DMS153 treated with DMSO at 0.1 percent for 48 hours (cell line): Measurements from ENCODE around the gene HTR3C.
"Not testable (repeated sequence)": the region's sequence is repeated elsewhere in the genome, so short reads cannot be mapped to it uniquely, and the experiment has no call there.

ENCODE experiments used
- DNase-seq: peaks from one replicate; lab custom pipeline; 2025; ENCODE audit not compliant: unreplicated experiment; lab: John Stamatoyannopoulos, UW

The HTR3C gene, protein sequence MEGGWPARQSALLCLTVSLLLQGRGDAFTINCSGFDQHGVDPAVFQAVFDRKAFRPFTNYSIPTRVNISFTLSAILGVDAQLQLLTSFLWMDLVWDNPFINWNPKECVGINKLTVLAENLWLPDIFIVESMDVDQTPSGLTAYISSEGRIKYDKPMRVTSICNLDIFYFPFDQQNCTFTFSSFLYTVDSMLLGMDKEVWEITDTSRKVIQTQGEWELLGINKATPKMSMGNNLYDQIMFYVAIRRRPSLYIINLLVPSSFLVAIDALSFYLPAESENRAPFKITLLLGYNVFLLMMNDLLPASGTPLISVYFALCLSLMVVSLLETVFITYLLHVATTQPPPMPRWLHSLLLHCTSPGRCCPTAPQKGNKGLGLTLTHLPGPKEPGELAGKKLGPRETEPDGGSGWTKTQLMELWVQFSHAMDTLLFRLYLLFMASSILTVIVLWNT

DNA sequence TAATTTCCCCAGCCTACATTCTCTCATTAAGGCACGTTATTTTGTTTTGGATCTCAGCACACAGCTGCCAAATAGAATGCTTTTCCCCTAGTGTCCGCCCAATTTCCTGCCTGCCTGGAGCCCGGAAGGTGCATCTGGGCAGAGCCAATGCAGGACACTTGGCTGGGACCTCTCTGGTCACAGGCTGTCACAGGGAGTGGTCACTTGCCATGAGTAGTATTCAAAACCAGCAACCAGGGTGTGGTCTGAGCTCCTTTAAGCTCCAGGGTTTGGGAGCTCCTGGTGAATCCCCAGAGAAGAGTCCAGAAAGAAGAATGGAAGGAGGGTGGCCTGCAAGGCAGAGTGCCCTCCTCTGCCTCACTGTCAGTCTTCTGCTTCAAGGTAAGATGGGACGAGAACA lies at the start of gene HTR3C:
TSS of gene HTR3C (plus strand) at position 281 of the 400 bp plus-strand sequence. CDS start at position 315, 34 bp downstream.
- no peak for DNase-seq

DNA sequence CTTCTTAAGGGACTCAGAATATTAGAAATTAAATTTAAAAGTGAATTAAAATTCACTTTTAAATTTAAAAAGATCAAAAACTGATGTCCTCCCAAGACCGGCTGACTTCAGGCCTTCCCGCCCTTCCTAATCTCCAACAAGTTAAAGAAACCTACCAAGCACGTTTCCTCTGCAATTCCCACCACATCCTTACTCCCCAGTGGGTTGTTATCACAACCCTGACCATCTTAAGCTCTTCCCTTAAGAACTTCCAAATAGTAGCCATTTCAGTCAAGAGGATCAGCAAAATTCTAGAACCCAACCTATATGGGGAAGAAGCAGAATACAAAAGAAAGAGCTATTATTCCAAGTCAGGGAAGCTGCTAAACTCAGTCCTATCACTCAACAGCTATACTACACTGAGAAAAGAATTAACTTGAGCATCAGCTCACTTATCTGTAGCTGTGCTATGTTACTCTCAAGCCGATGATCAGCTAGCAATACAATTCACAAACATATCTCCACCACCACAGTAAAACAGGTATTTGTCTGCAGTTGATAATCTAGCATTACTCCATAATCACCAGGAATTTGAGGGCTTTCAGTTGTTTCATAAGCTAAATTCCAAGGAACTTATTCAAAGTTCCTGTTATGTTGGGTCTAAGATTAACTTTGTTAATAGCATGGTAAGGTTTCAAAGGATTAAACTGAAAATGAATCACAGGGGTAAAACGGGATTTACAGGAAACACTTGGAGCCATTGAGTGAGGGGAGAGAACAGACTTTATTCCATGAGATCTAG lies 49.5 kb upstream of the HTR3C start:
- no peak for DNase-seq

DNA sequence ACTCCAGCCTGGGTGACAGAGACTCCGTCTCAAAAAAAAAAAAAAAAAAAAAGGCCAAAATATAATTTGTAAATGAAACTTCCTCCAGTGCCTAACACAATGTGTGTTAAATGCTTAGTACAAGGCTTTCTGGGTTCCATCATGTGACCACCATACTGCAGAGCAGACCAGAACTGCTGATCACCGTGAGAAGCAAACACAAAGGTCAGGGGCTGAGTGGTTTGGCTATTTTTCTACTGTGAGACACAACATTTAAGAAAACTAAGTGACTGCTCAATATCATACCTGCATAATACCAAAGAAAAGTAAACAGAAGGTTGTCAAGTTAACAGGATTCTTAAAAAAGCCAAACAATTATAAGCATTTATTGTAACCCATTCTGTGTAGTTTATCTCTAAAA lies 48.4 kb upstream of the HTR3C start:
- DNase-seq: no peak

DNA sequence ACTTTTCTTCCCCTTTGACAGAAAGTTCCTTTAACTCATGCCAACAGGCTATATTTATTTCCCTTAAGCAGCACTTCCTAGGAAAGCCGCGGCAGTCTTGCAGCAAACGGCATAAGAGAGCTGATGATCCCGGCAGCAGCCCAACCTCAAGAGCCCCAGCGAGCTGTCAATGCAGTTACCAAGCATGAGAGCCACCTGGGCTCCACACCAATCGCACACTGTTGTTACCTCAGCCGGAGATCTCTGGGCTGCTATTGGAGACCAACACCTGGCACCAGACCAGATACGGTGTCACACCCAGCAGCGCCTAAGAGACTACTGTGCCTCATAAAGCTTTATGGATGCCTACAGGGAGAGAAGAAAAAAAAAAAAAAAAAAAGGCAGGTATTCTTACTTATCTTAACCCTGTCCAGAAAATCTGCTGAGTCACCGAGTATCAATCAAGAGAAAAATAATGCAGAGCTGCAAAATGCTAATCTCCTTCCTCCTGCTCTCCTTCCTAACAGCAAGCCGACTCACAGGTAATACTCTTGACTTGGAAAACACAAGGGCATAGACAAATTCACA lies 46.8 kb upstream of the HTR3C start:
- DNase-seq: peak; percentile 96

DNA sequence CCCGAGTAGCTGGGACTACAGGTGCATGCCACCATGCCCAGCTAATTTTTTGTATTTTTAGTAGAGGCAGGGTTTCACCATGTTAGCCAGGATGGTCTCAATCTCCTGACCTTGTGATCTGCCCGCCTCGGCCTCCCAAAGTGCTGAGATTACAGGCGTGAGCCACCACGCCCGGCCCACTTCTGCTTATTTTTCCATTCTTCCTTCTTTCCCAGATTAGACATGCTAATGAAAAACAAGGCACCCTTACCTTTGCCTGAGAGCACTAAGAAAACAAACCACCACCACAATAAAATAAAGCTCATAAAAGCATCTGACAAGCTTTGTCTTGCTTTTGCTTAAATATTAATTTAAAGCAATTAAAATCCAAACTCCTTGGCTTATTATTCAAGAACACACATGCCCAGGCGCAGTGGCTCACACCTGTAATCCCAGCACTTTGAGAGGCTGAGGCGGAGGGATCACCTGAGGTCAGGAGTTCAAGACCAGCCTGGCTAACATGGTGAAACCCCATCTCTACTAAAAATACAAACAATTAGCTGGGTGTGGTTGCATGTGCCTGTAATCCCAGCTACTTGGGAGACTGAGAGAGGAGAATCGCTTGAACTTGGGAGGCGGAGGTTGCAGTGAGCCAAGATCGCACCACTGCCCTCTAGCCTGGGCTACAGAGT lies 45.6 kb upstream of the HTR3C start:
- DNase-seq: not testable (repeated sequence)

DNA sequence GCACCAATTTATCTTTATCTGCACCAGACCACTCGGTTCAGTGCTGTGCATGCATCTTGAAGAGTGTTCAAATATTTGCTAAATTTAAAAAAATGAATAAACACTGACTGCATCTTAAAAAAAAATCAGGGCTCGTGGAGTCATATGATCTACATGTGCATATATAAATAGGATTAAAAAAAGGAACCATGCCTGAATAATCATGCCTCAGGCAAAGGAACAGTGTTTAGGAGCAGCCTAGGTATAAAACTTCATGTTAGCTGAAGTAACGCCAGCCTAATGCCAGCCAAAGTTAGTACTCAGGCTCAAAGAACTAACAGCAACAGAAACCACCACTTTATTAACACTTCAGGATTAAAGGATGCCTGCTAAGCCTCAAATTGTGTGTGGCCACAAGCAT lies 44.7 kb upstream of the HTR3C start:
- no peak for DNase-seq

DNA sequence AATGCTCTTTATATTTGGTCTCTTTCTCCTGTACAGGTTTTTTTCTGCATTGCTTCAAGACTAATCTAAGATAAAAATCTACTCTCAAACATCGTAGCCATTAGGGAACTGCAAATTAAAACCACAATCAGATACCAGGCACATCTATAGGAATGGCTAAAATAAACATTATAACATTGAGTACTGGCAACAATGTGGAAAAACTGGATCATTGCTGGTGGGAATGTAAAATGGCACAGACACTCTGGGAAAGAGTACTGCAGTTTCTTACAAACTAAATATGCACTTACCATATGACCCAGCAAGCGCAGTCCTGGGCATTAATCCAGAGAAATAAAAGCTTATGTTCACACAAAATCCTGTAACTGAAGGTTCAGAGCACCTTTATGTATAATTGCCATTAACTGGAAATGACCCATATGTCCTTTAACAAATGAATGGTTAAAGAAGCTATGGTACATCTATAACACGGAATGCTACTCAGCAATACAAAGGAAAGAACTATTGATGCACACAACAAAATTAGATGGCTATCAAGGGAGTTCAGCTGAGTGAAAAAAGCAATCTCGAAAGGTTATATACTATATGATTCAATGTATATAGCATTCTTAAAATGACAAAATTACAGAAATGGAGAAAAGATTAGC lies 41.5 kb upstream of the HTR3C start:
- no peak for DNase-seq

DNA sequence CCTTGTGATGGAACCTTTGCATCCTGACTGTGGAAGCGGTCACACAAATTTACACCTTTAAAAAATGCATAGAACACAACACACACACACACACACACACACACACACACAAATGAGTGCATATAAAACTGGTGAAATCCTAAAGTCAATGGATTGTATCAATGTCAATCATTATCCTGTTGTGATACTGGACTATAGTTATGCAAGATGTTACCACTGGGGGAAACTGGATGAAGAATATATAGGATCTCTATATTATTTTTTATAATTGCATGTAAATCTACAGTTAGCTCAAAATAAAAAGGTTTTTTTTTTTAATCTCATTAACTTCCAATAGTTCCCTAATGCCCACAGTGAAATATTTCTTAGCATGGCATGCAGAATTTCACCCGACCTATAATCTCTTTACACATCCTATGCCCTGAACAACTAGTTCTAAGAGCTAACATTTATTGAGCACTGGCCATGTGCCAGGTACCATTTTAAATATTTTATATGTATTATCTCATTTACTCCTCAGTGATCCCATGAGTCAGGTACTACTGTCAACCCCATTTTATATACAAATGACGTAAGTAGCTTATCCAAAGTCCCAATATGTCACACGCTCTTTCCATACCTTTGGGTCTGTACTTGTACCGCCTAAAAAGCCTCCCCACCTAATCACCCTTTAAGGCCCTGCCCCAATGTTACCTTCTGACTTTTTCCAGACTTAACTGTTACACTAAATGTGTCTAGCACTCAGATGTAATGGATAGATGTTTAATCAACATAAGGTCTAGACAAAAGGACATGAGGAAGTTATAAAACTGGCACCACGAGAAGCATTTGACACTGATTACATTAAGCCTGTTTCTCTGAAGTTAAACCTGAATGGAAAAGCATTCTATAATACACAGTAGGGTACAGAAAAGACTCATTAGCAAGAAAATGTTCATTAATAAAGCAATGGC lies 40.6 kb upstream of the HTR3C start:
- DNase-seq: no peak

DNA sequence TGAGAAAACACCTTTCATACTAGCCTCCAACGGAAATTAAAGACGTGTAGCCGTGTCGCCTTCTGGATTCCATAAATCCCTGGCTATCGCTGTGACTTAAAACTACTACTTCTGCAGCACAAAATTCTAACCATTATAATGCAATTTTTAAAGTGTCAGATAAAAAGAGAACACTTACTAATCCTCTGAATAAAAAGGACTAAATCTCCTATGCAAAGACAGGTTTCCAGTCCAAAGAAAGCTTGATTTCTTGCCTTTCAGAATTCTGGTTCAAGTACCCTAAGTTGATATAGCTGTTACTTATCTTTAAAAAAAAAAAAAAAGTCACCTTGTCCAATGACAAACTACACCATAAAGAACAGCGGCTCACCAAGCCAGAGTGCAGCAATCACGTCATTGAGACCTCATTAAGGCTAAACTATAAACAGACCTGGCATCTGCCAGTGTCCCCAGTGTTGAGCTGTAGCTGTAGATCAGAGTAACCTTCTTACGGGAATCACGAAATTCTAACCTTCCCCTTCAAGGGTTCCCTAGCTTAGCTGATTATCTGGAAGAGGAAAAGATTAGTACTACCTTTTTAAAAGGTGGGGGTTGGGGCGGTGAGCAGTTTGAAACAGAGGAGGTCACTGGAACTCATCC lies 37.3 kb upstream of the HTR3C start:
- DNase-seq: peak; percentile 18

DNA sequence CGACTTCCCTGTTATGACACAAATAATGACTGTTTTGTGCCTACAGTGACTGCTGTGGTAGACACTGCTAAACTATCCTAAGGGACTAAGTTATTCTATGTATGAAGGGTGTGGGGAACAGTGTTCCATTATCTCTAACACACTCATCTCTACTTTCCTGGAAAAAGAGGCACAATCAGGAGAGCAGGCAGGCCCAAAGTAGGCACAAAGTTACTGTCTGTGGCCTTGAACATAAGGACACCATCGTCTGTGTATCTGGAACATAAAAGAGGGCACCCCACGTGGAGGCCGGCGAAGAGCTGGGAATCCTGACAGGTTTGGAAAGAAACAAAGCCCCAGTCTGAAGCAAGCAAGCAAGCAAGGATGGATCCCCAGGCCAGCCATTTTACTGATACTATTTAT lies 36.7 kb upstream of the HTR3C start:
- DNase-seq: no peak

DNA sequence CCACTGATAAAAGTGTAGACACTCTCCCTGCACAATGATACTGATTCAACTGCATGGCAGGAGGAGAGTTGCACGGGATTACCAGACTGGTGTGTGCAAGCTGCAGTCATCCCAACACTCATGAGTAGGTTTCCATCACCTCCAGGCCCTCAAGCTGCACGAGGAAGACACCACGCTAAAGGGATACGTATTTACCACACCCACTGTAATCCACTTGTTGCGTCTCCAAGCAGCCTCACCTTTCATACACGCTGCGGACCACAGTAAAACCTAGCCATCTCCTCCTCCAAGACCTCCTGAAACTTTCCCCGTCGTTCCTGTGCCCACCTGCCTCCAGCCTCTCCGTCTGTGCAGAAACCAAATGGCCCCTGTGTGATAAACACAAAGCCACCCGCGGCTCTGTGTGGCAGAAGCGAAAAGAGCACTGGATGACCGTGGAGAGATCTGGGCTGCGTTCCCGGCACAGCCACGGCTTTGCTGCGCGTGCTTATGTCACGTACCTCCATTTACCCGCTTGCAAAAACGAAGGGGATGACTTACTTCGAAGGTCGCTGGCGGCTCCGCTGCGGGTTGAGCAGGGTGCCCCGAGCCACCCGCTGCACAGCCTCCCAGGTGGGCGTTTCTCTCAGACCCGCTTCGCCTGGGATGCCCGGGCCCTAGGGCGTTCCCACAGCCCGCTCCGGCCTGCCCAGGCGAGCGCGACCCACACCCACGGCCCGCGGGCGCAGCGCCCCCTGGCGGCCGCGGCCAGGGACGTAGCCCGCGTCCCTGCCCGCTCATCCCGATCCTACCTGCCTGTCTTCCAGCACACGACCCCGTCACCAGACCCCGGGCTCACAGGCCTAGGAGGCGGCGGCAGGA lies 35.8 kb upstream of the HTR3C start:
- peak; percentile 26 for DNase-seq

DNA sequence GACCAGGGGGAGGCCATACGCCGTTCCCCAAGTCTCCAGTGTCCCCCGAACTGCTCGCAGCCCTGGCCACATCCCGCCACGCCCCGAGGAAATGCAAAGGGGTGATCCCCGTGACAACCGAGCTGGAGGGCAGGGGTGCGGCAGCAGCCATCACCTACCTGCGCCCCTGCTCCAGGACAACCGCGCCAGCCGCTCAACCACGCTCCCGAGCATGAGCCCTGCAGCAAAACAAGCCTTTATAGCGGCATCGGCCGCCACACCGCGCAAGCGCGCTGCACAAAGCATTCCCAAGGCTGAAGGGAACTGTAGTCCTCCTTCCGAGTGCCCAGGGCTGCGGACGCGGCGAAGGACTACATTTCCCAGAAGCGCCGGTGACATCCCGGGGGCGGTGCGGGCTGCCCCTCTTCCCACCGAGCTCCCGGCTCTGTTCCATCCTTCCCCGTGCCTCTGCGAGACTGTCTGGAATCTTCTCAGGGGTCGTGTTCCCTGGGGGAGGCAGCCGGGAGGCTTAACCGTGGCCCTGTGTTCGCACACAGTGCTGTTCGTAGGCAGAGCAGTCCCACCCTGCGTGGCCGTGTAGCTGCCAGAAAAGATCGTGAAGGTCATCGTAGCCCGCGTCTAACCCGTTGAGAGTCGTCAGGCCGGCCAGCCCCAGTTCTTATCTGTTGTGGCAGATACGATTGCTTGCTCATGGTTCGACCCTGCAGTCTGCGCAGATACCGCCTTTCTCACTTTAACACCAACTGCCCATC lies 35.0 kb upstream of the HTR3C start, which contains the start of gene ABCC5:
TSS of gene ABCC5 (minus strand) at position 213 of the 752 bp plus-strand sequence. CDS start 3,492 bp downstream, outside the sequence.
- DNase-seq: peak; percentile 94

DNA sequence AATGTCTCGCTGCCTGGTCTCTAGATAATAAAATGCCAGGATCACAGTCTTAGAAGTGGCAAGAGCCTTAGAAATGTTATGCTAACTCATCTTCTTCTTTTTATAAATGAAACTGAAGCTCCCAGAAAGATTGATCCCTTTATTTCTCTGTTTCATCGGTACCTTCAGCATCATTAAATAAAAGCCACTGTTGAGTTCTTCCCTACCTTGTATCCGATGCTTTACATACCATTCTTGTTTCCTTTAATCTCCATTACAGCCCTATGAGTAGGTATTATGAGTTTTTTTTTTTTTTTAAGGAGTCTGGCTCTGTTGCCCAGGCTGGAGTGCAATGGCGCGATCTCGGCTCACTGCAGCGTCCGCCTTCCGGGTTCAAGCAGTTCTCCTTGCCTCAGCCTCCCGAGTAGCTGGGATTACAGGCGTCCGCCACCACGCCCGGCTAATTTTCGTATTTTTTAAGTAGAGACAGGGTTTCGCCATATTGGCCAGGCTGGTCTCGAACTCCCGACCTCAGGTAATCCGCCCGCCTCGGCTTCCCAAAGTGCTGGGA lies 34.3 kb upstream of the HTR3C start:
- DNase-seq: no peak

DNA sequence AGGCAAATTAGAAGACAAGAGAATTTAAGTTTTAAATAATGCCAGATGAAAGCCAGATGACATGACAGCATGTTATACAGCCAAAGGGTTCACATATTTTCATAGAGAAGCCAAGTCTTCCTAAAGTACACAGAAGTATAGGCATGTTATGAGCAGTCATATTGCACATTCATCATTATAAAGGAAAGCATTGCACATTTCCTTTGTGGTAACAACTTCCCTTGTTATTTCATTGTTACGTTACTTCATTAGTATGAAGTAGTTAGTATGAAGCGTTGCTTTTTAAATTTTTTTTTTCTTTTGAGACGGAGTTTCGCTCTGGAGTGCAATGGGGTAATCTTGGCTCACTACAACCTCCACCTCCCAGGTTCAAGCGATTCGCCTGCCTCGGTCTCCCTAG lies 30.5 kb upstream of the HTR3C start:
- no peak for DNase-seq

DNA sequence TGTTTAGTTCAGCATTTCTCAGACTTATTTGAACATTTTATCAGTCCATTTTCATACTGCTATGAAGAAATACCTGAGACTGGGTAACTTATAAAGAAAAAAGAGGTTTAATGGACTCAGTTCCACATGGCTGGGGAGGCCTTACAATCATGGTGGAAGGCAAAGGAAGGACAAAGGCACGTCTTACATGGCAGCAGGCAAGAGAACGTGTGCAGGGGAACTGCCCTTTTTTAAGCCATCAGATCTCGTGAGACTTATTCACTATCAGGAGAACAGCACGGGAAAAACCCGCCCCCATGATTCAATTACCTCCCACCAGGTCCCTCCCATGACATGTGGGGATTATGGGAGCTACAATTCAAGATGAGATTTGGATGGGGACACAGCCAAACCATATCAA lies 27.6 kb upstream of the HTR3C start:
- DNase-seq: not testable (repeated sequence)

DNA sequence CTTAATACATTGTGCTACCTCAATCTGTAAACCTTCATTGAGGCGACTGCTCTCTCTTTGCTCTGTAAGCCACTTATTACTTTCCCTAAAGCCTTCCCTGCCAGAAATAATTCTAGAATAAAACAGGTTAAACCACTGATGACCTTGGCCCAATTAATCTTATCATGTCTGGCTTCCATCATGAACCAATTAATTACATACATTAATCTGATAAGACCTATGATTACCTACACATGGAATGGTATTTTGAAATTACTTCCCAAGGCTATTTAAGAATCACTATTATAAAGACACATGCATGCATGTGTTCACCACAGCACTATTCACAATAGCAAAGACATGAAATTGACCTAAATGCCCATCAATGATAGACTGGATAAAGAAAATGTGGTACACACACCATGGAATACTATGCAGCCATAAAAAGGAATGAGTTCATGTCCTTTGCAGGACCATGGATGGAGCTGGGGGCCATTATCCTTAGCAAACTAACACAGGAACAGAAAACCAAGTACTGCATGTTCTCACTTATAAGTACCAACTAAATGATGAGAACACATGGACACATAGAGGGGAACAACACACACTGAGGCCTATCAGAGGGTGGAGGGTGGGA lies 24.5 kb upstream of the HTR3C start:
- DNase-seq: not testable (repeated sequence)

DNA sequence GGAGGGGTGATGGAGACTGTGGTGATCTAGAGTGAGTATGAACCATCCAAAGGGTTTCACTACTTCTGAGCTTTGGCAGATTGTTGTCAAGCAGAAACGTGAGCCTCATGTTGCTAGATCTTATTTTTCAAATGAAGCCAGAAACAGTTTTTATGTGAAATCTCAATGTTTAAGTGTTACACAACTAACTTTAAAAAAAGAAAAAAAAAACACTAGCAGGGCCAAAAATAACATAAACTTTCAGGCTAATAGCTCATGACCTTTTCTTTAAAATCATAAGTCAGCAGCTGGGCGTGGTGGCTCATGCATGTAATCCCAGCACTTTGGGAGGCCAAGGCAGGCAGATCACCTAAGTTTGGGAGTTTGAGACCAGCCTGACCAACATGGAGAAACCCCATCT lies 23.4 kb upstream of the HTR3C start:
- no peak for DNase-seq
